GM13976 (cell line): Measurements from ENCODE around the gene RBM47.
A peak's percentile ranks its signal among the peaks of the same experiment; 100 is the strongest.
"Not testable (repeated sequence)": the region's sequence is repeated elsewhere in the genome, so short reads cannot be mapped to it uniquely, and the experiment has no call there.

ENCODE experiments used
- DNase-seq: peaks from one replicate; pipeline ENCODE4 v3.0.0; 2012; ENCODE audit warnings: low spot score
- in situ Hi-C: fragments of 300-500 bp; cut with MboI; formaldehyde crosslinking; loops from one replicate; pipeline ENCODE4 v1.12.0; 2022; ENCODE audit warnings: low sequenced_read_pairs, mixed read lengths, inconsistent platforms; ENCODE audit not compliant: unreplicated experiment
- TF ChIP-seq, protein P1 (sequence below): IDR thresholded peaks from 2 replicates; pipeline ENCODE4 v1.5.1; 2012; ENCODE audit warnings: borderline replicate concordance, mild to moderate bottlenecking; ENCODE audit not compliant: insufficient read depth; ENCODE audit errors: extremely low read depth, missing control alignments, control extremely low read depth

Gene RBM47

DNA sequence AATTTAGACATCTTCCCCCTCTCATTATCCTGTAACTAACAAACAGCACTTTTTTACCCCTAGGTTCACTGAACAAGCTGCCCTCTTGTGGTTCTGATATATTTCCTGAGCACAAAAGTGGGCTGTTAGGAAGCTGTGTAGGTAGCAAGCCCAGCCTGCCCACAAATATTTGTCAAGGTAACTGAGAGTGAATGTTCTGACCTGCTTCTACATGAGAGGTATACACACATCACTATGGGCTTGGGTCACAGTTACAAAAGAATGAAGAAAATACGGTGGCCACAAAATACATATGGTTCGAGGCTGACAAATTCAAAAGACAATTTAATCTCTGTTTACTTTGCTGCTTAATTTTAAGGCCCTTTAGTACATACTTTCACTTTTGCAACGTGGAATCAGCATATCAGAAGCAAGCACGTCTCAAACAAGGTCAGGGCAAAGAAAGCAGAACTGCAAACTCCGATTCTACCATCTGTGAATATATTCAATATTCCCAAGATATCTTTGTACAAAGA is 78.7 kb downstream of the RBM47 start:
- DNase-seq = peak; percentile 62
- TF ChIP-seq, protein P1, sequence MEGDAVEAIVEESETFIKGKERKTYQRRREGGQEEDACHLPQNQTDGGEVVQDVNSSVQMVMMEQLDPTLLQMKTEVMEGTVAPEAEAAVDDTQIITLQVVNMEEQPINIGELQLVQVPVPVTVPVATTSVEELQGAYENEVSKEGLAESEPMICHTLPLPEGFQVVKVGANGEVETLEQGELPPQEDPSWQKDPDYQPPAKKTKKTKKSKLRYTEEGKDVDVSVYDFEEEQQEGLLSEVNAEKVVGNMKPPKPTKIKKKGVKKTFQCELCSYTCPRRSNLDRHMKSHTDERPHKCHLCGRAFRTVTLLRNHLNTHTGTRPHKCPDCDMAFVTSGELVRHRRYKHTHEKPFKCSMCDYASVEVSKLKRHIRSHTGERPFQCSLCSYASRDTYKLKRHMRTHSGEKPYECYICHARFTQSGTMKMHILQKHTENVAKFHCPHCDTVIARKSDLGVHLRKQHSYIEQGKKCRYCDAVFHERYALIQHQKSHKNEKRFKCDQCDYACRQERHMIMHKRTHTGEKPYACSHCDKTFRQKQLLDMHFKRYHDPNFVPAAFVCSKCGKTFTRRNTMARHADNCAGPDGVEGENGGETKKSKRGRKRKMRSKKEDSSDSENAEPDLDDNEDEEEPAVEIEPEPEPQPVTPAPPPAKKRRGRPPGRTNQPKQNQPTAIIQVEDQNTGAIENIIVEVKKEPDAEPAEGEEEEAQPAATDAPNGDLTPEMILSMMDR = peak; percentile 34
- in situ Hi-C loops = no loop called here

DNA sequence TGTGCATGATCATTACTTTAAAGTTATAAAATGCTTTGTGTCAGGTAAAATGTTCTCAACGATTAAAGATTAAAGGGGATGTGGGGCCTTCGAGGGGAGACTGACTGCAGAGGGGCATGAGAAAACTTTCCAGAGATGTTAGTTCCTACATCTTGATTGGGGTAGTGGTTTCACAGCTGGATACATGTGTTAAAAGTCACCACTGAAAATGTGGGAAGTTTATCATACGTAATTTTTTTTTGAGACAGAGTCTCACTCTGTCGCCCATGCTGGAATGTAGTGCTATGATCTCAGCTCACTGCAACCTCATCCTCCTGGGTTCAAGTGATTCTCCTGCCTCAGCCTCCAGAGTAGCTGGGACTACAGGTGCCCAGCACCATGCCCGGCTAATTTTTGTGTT is 79.5 kb downstream of the RBM47 start:
- no peak for DNase-seq
- TF ChIP-seq, protein P1 = no peak
- in situ Hi-C loops = no loop called here

DNA sequence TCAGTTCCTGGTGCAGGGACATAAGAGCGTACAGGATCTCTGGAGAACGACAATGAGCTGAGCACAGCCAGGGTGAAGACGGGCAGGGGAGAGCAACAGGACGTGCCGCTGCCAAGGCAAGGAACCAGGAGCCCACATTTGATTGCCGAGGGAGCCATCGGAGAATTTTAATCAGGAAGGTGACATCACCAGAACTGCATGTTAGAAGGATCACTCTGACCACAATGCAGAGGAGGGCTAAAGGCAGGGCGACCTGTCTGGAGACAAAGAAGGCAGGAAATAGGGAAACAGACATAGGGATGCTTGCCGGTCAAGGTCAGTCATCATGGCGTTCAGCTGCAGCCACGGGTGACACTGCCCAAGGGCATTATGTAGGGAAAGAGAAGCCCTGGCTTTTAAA is 81.4 kb downstream of the RBM47 start:
- in situ Hi-C loops = no loop called here
- TF ChIP-seq, protein P1 = no peak
- no peak for DNase-seq

DNA sequence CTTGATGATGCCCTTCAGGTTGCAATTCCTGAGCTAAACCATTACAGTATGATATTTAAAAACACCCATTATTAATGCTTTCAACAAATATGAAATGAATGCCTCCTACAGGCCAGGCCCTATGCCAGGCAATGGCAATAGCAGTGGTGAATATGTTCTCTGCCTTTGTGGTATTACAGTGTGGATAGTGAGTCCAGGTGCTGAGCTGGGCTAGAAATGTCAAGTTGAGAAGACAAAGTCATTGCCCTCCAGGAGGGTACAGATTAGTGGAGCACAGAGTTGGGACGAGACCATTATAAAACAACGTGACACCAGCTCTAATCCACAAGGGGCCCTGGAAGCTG is 81.9 kb downstream of the RBM47 start:
- TF ChIP-seq, protein P1 = no peak
- in situ Hi-C loops = no loop called here
- no peak for DNase-seq

DNA sequence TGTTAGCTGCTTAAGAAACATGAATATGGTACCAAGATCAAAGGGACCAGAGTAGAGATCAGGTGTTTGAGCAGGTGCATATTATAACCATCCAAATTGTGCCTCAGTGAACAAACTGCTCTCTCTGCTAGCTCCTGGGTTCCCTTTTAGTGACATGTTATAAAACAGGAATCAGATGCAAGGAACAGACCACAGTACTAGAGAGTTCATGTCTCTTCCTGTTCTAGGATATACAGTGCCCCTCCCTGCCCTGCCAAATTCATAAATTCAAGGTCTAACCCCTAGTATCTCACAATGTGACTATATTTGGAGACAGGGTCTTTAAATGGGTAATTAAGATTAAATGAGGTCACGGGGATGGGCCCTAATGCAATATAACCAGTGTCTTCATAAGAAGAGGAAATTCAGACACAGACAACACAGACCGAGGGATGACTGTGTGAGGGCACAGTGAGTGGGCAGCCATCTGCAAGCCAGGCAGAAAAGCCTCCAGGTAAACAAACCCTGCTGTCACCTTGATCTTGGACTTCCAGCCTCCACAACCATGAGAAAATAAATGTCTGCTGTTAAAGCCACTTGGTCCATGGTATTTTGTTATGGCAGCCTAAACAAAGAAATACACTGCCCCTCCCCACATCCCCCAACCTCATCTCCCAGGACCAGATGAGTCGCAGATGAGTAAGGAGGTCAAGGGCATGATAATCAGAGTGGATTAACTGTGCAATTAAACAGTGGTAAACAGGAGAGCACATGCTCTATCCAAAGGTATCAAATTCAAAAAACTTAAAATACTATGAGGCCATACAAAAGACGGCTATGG is 82.5 kb downstream of the RBM47 start:
- in situ Hi-C loops = no loop called here
- no peak for DNase-seq
- TF ChIP-seq, protein P1 = no peak

DNA sequence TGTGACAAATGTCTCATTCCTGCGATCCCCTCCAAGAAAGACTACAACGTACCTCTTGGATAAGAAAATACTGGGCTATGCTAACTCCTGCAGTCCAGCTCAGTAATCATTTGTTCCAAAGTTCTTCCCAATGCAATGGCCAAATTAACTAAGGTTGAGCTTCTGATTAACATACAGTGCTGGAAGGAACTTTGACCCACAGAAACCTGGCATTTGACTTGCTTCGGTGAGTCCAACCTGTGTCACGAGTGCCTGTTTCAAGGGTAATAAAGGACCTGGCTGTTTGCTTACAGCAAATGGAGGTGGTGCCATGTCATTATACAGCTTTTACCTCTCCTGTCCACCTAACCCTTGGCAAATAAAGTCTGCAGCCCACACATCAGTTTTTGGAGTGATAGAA is 83.2 kb downstream of the RBM47 start:
- DNase-seq = no peak
- in situ Hi-C loops = no loop called here

DNA sequence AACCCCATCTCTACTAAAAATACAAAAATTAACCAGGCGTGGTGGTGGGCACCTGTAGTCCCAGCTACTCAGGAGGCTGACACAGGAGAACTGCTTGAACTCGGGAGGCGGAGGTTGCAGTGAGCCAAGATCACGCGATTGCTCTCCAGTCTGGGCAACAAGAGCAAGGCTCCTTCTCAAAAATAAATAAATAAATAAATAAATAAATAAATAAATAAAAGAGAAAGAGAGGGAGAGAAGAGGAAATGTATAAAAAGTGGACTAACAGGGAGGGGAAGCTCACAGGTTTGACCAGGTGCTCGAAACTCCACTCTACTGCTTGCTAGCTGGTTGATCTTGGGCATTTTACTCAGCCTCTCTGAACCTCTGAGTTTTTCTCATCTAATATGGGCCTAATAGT is 84.2 kb downstream of the RBM47 start:
- in situ Hi-C loops, DNase-seq: not testable (repeated sequence)

More for the DNA sequence above, 83.2 kb downstream of the RBM47 start:
- TF ChIP-seq, protein P1 = no peak
